Esophagus muscularis mucosa (tissue), 4 donors: ENCODE results near the gene CAV1. TPM values are rescaled to one million over a fixed set of nuclear protein-coding genes. Genes with fewer than 3 reads are reported as not detected.

Experiments
- DNase-seq: peaks from one replicate; pipeline ENCODE4 v3.0.0-alpha.2; 2017; ENCODE audit errors: extremely low spot score
- H3K27ac ChIP-seq, 4 donors: fragments of 200-600 bp; sonication (generic); replicated peaks in 1 of 4; 1 replicate in 3 of 4; 2 replicates in 1 of 4; pipeline ENCODE4 v1.5.1; 2016 to 2019; ENCODE audit warnings: mild to moderate bottlenecking in 1 of 4
- H3K27me3 ChIP-seq, 4 donors: fragments of 200-600 bp; sonication (generic); one replicate each; pipeline versions ENCODE4 v1.5.1 to v1.6.0; 2016 to 2019
- H3K36me3 ChIP-seq, 4 donors: fragments of 200-600 bp; sonication (generic); one replicate each; pipeline ENCODE4 v1.5.1; 2016 to 2019
- H3K4me1 ChIP-seq, 4 donors: fragments of 200-600 bp; sonication (generic); one replicate each; pipeline ENCODE4 v1.5.1; 2016 to 2019
- H3K4me3 ChIP-seq, 4 donors: fragments of 200-600 bp; sonication (generic); 1 replicate in 2 of 4; 2 replicates in 2 of 4; pipeline ENCODE4 v1.5.1; 2016 to 2019; ENCODE audit warnings: mild to moderate bottlenecking in 4 of 4, moderate library complexity in 1 of 4
- H3K9me3 ChIP-seq, 4 donors: fragments of 200-600 bp; sonication (generic); 1 replicate in 3 of 4; 2 replicates in 1 of 4; pipeline ENCODE4 v1.5.1; 2016 to 2019
- EP300 ChIP-seq: sonication (generic); formaldehyde crosslinking; IDR thresholded peaks from one replicate; pipeline ENCODE4 v1.6.1; 2017; ENCODE audit warnings: antibody characterized with exemption
- POLR2A ChIP-seq: fragments of 450-650 bp; IDR thresholded peaks from one replicate; pipeline ENCODE4 v1.6.1; 2017; ENCODE audit warnings: antibody characterized with exemption, moderate library complexity, mild to moderate bottlenecking, low read depth
- POLR2AphosphoS5 ChIP-seq, 2 donors: sonication (generic); formaldehyde crosslinking; IDR thresholded peaks; one replicate each; pipeline ENCODE4 v1.6.1; 2017; ENCODE audit warnings: antibody characterized with exemption in 2 of 2
- WGBS: methylation state at CpG from one replicate; pipeline ENCODE4 v1.1.5; 2018; 5-methylcytosine and 5-hydroxymethylcytosine counted together
- intact Hi-C: fragments of 100-400 bp; cut with DNase I; formaldehyde crosslinking; loops from one replicate; pipeline ENCODE4 v1.15.1; 2023
- total RNA-seq, 4 donors: library from RNA; depleted of rRNA; stranded (reverse); fragments of >200 nt; gene quantifications; one replicate each; pipeline versions ENCODE4 v1.1.0 to v1.2.1, GENCODE V29; 2016
- TF ChIP-seq, protein P1 (sequence below), 3 experiments: fragments of 200-600 bp in 2 of 3; fragments of 450-650 bp in 1 of 3; sonication (generic) in 2 of 3; IDR thresholded peaks; one replicate each; pipeline ENCODE4 v1.5.1; 2017 to 2019; ENCODE audit warnings: antibody characterized with exemption in 3 of 3, mild to moderate bottlenecking in 2 of 3, moderate library complexity in 1 of 3

The CAV1 gene
- total RNA-seq, 4 donors from 2014 or later, result 434 to 638 (median 591) TPM

DNA sequence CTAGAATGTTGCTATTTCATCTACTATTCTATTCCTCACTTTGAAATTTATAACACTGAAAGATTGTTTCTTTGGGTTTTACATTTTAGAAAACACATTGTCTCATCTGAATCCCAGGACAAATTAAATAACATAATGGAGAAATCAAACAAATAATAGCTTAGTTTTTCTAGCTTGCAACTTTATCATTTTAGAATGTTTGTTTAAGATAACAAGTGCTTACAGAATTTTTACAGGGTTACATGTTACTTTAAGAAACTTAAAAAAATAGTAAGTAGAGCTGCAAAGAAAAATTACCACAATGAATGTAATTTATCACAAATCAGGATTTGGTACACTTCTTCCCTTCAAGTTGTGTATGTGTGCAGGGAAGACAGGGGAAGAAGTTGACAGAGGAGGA, 14.0 kb upstream of the CAV1 start:
- Histone ChIP-seq H3K4me3 (no peak overlapping the region), H3K36me3 (peaks cover 0 to 29% (median 12%) of the 10 kb centered on the region in 4 donors), H3K4me1 (peaks cover 28 to 65% (median 49%) of the 10 kb centered on the region in 4 donors), H3K9me3 (no peaks in the 10 kb centered on the region), H3K27ac (peak overlapping the region; percentile 80 to 83 (median 82)), H3K27me3 (no peaks in the 10 kb centered on the region)
- TF ChIP-seq EP300, result no peak
- TF ChIP-seq, protein P1, sequence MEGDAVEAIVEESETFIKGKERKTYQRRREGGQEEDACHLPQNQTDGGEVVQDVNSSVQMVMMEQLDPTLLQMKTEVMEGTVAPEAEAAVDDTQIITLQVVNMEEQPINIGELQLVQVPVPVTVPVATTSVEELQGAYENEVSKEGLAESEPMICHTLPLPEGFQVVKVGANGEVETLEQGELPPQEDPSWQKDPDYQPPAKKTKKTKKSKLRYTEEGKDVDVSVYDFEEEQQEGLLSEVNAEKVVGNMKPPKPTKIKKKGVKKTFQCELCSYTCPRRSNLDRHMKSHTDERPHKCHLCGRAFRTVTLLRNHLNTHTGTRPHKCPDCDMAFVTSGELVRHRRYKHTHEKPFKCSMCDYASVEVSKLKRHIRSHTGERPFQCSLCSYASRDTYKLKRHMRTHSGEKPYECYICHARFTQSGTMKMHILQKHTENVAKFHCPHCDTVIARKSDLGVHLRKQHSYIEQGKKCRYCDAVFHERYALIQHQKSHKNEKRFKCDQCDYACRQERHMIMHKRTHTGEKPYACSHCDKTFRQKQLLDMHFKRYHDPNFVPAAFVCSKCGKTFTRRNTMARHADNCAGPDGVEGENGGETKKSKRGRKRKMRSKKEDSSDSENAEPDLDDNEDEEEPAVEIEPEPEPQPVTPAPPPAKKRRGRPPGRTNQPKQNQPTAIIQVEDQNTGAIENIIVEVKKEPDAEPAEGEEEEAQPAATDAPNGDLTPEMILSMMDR (IDR thresholded peaks at IDR 0.05), result no peak
- no peak for TF ChIP-seq POLR2A
- no peak for TF ChIP-seq POLR2AphosphoS5 (IDR thresholded peaks at IDR 0.05)
- intact Hi-C loops, result no loop called here
- no peak for DNase-seq

- Histone ChIP-seq H3K27ac (peak overlapping the region; percentile 80 to 83 (median 82)), H3K36me3 (peaks cover 0 to 19% (median 7%) of the 10 kb centered on the region in 4 donors), H3K27me3 (no peaks in the 10 kb centered on the region), H3K4me3 (peak overlapping the region; percentile 43 to 56 (median 46)), H3K4me1 (peaks cover 18 to 62% (median 38%) of the 10 kb centered on the region in 4 donors), H3K9me3 (no peaks in the 10 kb centered on the region)
- TF ChIP-seq, protein P1 (IDR thresholded peaks at IDR 0.05), result no peak
- TF ChIP-seq POLR2AphosphoS5 (IDR thresholded peaks at IDR 0.05), result peak; percentile 47 to 72
- no peak for TF ChIP-seq EP300
- TF ChIP-seq POLR2A, result no peak
- 50% methylated on average over 12 of the region's 12 CpGs for WGBS
- intact Hi-C loops, result no loop called here
- no peak for DNase-seq
Measured at GRCh38 chr7:116511552-116512519, 13.0 kb upstream of the CAV1 start.

DNA sequence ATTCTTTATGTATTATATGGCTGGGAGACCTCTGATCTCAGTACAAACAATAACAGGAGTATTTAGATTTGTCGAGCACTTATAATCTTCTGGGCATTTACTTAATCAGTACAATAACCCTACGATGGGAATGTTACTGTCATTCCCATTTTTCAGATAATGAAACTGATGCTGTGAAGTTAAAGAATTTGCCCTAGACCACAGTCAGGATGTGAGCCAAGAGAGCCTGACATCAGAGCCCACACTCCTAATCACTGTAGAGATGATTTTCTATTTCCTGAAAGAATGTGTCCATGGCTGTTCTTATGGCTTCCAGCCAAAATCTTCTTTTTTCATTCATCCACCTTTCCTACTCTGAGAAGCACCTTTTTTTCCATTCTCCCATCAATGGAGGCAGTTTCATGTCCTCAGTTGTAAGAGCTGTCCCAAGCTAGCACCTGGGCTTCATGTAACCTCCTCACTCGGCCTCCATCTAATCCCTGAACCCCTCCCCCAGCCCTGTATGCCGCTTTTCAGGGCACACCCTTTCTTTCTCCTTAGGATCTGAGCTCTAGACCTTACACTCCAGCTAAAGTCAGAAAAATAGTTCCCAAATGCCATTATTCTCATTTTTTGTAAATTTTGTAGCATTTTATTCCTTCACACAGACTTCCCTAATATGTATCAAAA, 12.2 kb upstream of the CAV1 start:
- no peaks in the 10 kb centered on the region for H3K27me3 ChIP-seq
- peak overlapping the region; percentile 80 to 83 (median 82) for H3K27ac ChIP-seq
- DNase-seq, result no peak
- H3K9me3 ChIP-seq, result no peaks in the 10 kb centered on the region
- no peak for TF ChIP-seq EP300
- TF ChIP-seq POLR2AphosphoS5 (IDR thresholded peaks at IDR 0.05), result no peak
- no peak for TF ChIP-seq POLR2A
- TF ChIP-seq, protein P1 (IDR thresholded peaks at IDR 0.05), result no peak
- intact Hi-C loops, result no loop called here
- peak overlapping the region; percentile 43 to 56 (median 46) for H3K4me3 ChIP-seq
- whole genome bisulfite sequencing, result 69% methylated on average over 4 of the region's 4 CpGs
- peaks cover 0 to 12% (median under 1%) of the 10 kb centered on the region in 4 donors for H3K36me3 ChIP-seq
- peaks cover 18 to 63% (median 36%) of the 10 kb centered on the region in 4 donors for H3K4me1 ChIP-seq

DNA sequence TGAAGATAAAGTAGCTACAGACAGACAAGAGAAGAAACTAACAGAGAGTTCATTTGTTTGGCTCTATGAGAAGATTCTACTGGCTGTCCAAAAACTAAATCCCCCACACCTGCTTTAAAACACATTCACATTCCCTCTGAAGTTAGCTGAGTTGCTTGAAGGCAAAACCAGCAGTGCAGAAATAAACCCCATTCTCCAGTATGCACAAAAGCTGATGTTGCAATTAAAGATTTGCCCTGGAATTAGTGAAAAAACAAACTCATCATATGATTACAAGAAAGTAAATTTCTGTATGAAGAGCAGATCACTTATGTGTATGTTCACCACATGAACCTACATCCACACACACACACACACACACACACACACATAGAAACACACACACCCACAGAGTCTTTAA, 9.3 kb upstream of the CAV1 start:
- DNase-seq, result no peak
- Histone ChIP-seq H3K9me3 (no peaks in the 10 kb centered on the region), H3K4me3 (no peak overlapping the region), H3K27ac (no peak overlapping the region), H3K4me1 (peaks cover 8 to 48% (median 33%) of the 10 kb centered on the region in 4 donors), H3K36me3 (no peaks in the 10 kb centered on the region), H3K27me3 (no peaks in the 10 kb centered on the region)
- no peak for TF ChIP-seq EP300
- no peak for TF ChIP-seq POLR2A
- TF ChIP-seq, protein P1 (IDR thresholded peaks at IDR 0.05), result no peak
- intact Hi-C loops, result no loop called here
